RKO (cell line): ENCODE data around the gene IPO9.
"Not testable (repeated sequence)": the region's sequence is repeated elsewhere in the genome, so short reads cannot be mapped to it uniquely, and the experiment has no call there.

Source experiments
- DNase-seq: peaks from one replicate; pipeline ENCODE4 v3.0.0-alpha.2; 2016; ENCODE audit warnings: low spot score

IPO9 gene

GRCh38 chr1:201889090-201889968 lies 60.4 kb downstream of the IPO9 start:
- no peak for DNase-seq

- DNase-seq = no peak
Observed at GRCh38 chr1:201890223-201890622, 61.3 kb downstream of the IPO9 start.

- DNase-seq = no peak
Observed at GRCh38 chr1:201890806-201891450, 62.0 kb downstream of the IPO9 start.

GRCh38 chr1:201891451-201892045 lies 62.6 kb downstream of the IPO9 start:
- DNase-seq = no peak

- DNase-seq = no peak
Observed at GRCh38 chr1:201892211-201892610, 63.3 kb downstream of the IPO9 start.

- DNase-seq = no peak
Observed at GRCh38 chr1:201893431-201893830, 64.5 kb downstream of the IPO9 start.

- DNase-seq = no peak
Observed at GRCh38 chr1:201894343-201895119, 65.6 kb downstream of the IPO9 start.

GRCh38 chr1:201895120-201895665 lies 66.2 kb downstream of the IPO9 start:
- DNase-seq = no peak

- peak; percentile 91 for DNase-seq
Observed at GRCh38 chr1:201895913-201896807, 67.2 kb downstream of the IPO9 start.

- peak; percentile 50 for DNase-seq
Observed at GRCh38 chr1:201896951-201897391, 68.0 kb downstream of the IPO9 start.

- DNase-seq = no peak
Observed at GRCh38 chr1:201898240-201898894, 69.4 kb downstream of the IPO9 start.

- DNase-seq = no peak
Observed at GRCh38 chr1:201898992-201899391, 70.0 kb downstream of the IPO9 start.

- DNase-seq = no peak
Observed at GRCh38 chr1:201899683-201900429, 70.9 kb downstream of the IPO9 start.

GRCh38 chr1:201900476-201900875 lies 71.5 kb downstream of the IPO9 start:
- no peak for DNase-seq

- DNase-seq = not testable (repeated sequence)
Observed at GRCh38 chr1:201901036-201901435, 72.1 kb downstream of the IPO9 start.

GRCh38 chr1:201902198-201902597 lies 73.2 kb downstream of the IPO9 start:
- no peak for DNase-seq

GRCh38 chr1:201903135-201903534 lies 74.2 kb downstream of the IPO9 start:
- DNase-seq = no peak

- DNase-seq = no peak
Observed at GRCh38 chr1:201904579-201904978, 75.6 kb downstream of the IPO9 start.

- DNase-seq = no peak
Observed at GRCh38 chr1:201905234-201905890, 76.4 kb downstream of the IPO9 start.
